ENCODE data around the gene IGSF10. TPM values are rescaled to one million over a fixed set of nuclear protein-coding genes. Genes with fewer than 3 reads are reported as not detected.
"Not testable (repeated sequence)": the region's sequence is repeated elsewhere in the genome, so short reads cannot be mapped to it uniquely, and the experiment has no call there.

IGSF10 gene
- total RNA-seq (10 to 100 TPM; 15.9 to 62.9 TPM), polyA plus RNA-seq (10 to 100 TPM in 1 of 2 donors, 1 to 10 TPM in 1; 6.8 to 25.1 TPM)
- long read RNA-seq, donor 1 = 0 reads
- long read RNA-seq, donor 2 = 0 reads
- long read RNA-seq, donor 3 = 0 reads
- long read RNA-seq, donor 4 = 0 reads
- long read RNA-seq, donor 5 = 0 reads

DNA sequence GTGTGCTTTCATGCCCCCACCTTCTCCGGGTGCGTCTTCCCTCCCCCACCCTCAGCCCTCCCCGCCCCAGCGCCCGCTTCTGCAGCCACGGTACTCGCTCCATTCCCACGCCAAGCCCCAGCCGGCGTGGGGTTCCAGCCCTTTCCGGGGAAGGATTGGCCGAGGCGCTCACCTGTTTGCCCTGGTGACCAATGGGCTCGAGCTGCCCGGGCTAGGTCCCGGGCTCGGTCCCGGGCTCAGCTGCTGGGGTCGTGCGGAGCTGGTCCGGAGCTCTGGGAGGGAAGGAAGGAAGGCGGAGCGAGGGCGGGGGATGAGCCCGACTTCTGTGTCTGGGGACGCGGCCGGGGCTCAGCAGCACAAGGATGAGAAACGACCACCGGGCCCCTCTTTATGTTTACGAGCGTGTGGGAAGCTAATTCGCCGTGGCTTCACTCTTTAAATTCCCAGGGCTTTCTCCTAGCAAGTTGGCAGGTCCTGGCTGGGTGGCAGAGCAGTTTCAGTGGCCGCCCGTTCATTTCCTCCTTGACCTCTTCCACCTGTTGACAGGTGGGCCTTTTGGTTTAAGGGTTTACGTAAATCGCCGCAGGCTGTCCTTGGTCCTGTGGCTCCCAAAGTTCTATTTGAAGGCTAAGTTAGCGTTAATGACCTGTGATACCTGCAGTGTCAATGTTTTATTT lies at the start of gene IGSF10:
TSS of gene IGSF10 (minus strand) at position 288 of the 677 bp plus-strand sequence. CDS start 2,352 bp downstream, outside the sequence.
- ATAC-seq (ENCODE audit: insufficient read depth, low FRiP score) = peak; percentile 79

DNA sequence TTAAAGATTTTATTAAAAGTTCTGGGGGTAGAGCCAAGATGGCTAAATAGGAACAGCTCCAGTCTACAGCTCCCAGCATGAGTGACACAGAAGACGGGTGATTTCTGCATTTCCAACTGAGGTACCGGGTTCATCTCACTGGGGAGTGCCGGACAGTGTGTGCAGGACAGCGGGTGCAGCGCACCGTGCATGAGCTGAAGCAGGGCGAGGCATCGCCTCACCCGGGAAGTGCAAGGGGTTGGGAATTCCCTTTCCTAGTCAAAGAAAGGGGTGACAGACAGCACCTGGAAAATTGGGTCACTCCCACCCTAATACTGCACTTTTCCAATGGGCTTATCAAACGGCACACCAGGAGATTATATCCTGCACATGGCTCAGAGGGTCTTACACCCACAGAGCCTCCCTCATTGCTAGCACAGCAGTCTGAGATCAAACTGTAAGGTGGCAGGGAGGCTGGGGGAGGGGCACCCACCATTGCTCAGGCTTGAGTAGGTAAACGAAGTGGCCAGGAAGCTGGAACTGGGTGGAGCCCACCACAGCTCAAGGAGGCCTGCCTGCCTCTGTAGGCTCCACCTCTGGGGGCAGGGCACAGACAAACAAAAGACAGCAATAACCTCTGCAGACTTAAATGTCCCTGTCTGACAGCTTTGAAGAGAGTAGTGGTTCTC lies 48.7 kb upstream of the IGSF10 start:
- ATAC-seq (ENCODE audit: insufficient read depth, low FRiP score); H3K27me3 ChIP-seq (ENCODE audit: control insufficient read depth in 3 of 3, insufficient read depth in 3 of 3, low read length in 2 of 3); H3K9ac ChIP-seq (ENCODE audit: insufficient read depth in 1 of 2, low read length in 2 of 2); H3K9me3 ChIP-seq (ENCODE audit: control insufficient read depth in 4 of 4, insufficient read depth in 3 of 4, low read length in 3 of 4); H3K27ac ChIP-seq (ENCODE audit: low read depth in 1 of 2, low read length in 1 of 2); H3K4me3 ChIP-seq; H3K4me1 ChIP-seq (ENCODE audit: control insufficient read depth in 5 of 5, insufficient read depth in 5 of 5, low read length in 5 of 5); DNase-seq; H3K36me3 ChIP-seq (ENCODE audit: control insufficient read depth in 4 of 4, insufficient read depth in 4 of 4, low read length in 4 of 4): not testable (repeated sequence)
- WGBS, 2 donors = 94 to 96% methylated on average over 11 of the region's 11 CpGs

More for the DNA sequence above, at the start of gene IGSF10:
- Histone ChIP-seq H3K4me1 (ENCODE audit: control insufficient read depth in 5 of 5, insufficient read depth in 5 of 5, low read length in 5 of 5) (peaks cover 0 to 22% (median 3%) of the 10 kb centered on the region in 5 donors), H3K9ac (ENCODE audit: insufficient read depth in 1 of 2, low read length in 2 of 2) (peak within 1 kb of the TSS; percentile 26 to 82), H3K9me3 (ENCODE audit: control insufficient read depth in 4 of 4, insufficient read depth in 3 of 4, low read length in 3 of 4) (no peaks in the 10 kb centered on the region), H3K36me3 (ENCODE audit: control insufficient read depth in 4 of 4, insufficient read depth in 4 of 4, low read length in 4 of 4) (peaks cover 0 to 10% (median 5%) of the 10 kb centered on the region in 4 donors), H3K4me3 (peak within 1 kb of the TSS; percentile 54), H3K27me3 (ENCODE audit: control insufficient read depth in 3 of 3, insufficient read depth in 3 of 3, low read length in 2 of 3) (no peaks in the 10 kb centered on the region), H3K27ac (ENCODE audit: low read depth in 1 of 2, low read length in 1 of 2) (peak within 1 kb of the TSS in 1 of 2 donors; percentile 75)
- 19 to 26% methylated on average over 40 of the region's 40 CpGs for WGBS, 2 donors
- DNase-seq = peak; percentile 49 to 60 (median 57)
- TF ChIP-seq, protein P1, sequence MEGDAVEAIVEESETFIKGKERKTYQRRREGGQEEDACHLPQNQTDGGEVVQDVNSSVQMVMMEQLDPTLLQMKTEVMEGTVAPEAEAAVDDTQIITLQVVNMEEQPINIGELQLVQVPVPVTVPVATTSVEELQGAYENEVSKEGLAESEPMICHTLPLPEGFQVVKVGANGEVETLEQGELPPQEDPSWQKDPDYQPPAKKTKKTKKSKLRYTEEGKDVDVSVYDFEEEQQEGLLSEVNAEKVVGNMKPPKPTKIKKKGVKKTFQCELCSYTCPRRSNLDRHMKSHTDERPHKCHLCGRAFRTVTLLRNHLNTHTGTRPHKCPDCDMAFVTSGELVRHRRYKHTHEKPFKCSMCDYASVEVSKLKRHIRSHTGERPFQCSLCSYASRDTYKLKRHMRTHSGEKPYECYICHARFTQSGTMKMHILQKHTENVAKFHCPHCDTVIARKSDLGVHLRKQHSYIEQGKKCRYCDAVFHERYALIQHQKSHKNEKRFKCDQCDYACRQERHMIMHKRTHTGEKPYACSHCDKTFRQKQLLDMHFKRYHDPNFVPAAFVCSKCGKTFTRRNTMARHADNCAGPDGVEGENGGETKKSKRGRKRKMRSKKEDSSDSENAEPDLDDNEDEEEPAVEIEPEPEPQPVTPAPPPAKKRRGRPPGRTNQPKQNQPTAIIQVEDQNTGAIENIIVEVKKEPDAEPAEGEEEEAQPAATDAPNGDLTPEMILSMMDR (IDR thresholded peaks at IDR 0.05; ENCODE audit: control extremely low read depth, extremely low read depth) = no peak

GRCh38 chr3:151504606-151505005 lies 43.7 kb upstream of the IGSF10 start:
- Histone ChIP-seq H3K9me3 (ENCODE audit: control insufficient read depth in 4 of 4, insufficient read depth in 3 of 4, low read length in 3 of 4) (no peaks in the 10 kb centered on the region), H3K27me3 (ENCODE audit: control insufficient read depth in 3 of 3, insufficient read depth in 3 of 3, low read length in 2 of 3) (no peaks in the 10 kb centered on the region), H3K9ac (ENCODE audit: insufficient read depth in 1 of 2, low read length in 2 of 2) (no peak overlapping the region), H3K27ac (ENCODE audit: low read depth in 1 of 2, low read length in 1 of 2) (no peak overlapping the region), H3K4me3 (no peak overlapping the region), H3K4me1 (ENCODE audit: control insufficient read depth in 5 of 5, insufficient read depth in 5 of 5, low read length in 5 of 5) (peaks cover 0 to 22% (median 4%) of the 10 kb centered on the region in 5 donors), H3K36me3 (ENCODE audit: control insufficient read depth in 4 of 4, insufficient read depth in 4 of 4, low read length in 4 of 4) (no peaks in the 10 kb centered on the region)
- DNase-seq = no peak
- WGBS, 2 donors = 87 to 89% methylated on average over 2 of the region's 2 CpGs
- TF ChIP-seq, protein P1 (IDR thresholded peaks at IDR 0.05; ENCODE audit: control extremely low read depth, extremely low read depth) = no peak
- no peak for ATAC-seq (ENCODE audit: insufficient read depth, low FRiP score)

DNA sequence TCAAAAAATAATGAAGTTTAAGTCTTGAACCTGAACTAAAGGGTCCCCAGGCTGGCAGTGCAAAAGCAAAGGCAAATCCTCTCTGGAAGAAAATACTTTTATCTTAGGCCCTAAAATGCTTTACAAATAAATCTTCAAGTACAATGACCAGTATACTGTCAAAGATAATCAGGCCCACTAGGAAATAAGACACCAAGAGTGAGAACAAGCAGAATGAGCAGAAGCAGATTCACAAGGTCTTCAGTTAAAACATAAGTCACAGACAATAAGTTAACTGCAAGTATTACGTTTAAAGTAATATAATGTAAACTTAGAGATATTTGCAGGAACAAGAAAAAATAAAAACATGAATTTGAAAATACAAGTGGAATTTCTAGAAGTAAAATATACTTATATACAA lies 42.2 kb upstream of the IGSF10 start:
- ATAC-seq (ENCODE audit: insufficient read depth, low FRiP score) (no peak), DNase-seq (no peak)
- Histone ChIP-seq H3K4me1 (ENCODE audit: control insufficient read depth in 5 of 5, insufficient read depth in 5 of 5, low read length in 5 of 5) (peaks cover 0 to 22% (median 4%) of the 10 kb centered on the region in 5 donors), H3K9me3 (ENCODE audit: control insufficient read depth in 4 of 4, insufficient read depth in 3 of 4, low read length in 3 of 4) (no peaks in the 10 kb centered on the region), H3K36me3 (ENCODE audit: control insufficient read depth in 4 of 4, insufficient read depth in 4 of 4, low read length in 4 of 4) (no peaks in the 10 kb centered on the region), H3K27me3 (ENCODE audit: control insufficient read depth in 3 of 3, insufficient read depth in 3 of 3, low read length in 2 of 3) (no peaks in the 10 kb centered on the region), H3K9ac (ENCODE audit: insufficient read depth in 1 of 2, low read length in 2 of 2) (no peak overlapping the region), H3K27ac (ENCODE audit: low read depth in 1 of 2, low read length in 1 of 2) (no peak overlapping the region), H3K4me3 (no peak overlapping the region)
- TF ChIP-seq, protein P1 (IDR thresholded peaks at IDR 0.05; ENCODE audit: control extremely low read depth, extremely low read depth) = no peak
- WGBS, 2 donors = 81 to 88% methylated on average over 1 of the region's 1 CpG

Data from lung (tissue), 16 donors.